HepG2 (cell line): ENCODE measurements around the gene CRYBA1.

ENCODE experiments used
- CTCF ChIP-seq: sonication (generic); formaldehyde crosslinking; IDR thresholded peaks from 2 replicates; pipeline ENCODE4 v1.5.0; 2020; ENCODE audit warnings: mild to moderate bottlenecking, missing genetic modification reagents, moderate library complexity
- ZNF121 ChIP-seq: sonication (generic); formaldehyde crosslinking; IDR thresholded peaks from 2 replicates; pipeline ENCODE4 v1.5.0; 2020; ENCODE audit warnings: mild to moderate bottlenecking, missing genetic modification reagents
- ZNF234 ChIP-seq: sonication (generic); formaldehyde crosslinking; conservative IDR thresholded peaks from 2 replicates; pipeline ENCODE4 v1.5.1; 2020; ENCODE audit warnings: mild to moderate bottlenecking, missing genetic modification reagents
- ZNF3 ChIP-seq: IDR thresholded peaks from 2 replicates; pipeline ENCODE4 v1.7.0; 2017; ENCODE audit warnings: inconsistent platforms
- ZSCAN29 ChIP-seq: sonication (generic); formaldehyde crosslinking; conservative IDR thresholded peaks from 2 replicates; pipeline ENCODE4 v1.4.0; 2020; ENCODE audit warnings: mild to moderate bottlenecking, missing genetic modification reagents
- TF ChIP-seq, protein P1 (sequence below): sonication (generic); formaldehyde crosslinking; IDR thresholded peaks from 2 replicates; pipeline ENCODE4 v1.4.0; 2020; ENCODE audit warnings: missing genetic modification reagents
- TF ChIP-seq, protein P2 (sequence below): sonication (generic); formaldehyde crosslinking; IDR thresholded peaks from 2 replicates; pipeline ENCODE4 v1.4.0; 2020; ENCODE audit warnings: mild to moderate bottlenecking, missing genetic modification reagents

- no peak for TF ChIP-seq CTCF (CRISPR knock-in tag)
- no peak for TF ChIP-seq ZSCAN29
- TF ChIP-seq ZNF3 = no peak
- TF ChIP-seq, protein P1, sequence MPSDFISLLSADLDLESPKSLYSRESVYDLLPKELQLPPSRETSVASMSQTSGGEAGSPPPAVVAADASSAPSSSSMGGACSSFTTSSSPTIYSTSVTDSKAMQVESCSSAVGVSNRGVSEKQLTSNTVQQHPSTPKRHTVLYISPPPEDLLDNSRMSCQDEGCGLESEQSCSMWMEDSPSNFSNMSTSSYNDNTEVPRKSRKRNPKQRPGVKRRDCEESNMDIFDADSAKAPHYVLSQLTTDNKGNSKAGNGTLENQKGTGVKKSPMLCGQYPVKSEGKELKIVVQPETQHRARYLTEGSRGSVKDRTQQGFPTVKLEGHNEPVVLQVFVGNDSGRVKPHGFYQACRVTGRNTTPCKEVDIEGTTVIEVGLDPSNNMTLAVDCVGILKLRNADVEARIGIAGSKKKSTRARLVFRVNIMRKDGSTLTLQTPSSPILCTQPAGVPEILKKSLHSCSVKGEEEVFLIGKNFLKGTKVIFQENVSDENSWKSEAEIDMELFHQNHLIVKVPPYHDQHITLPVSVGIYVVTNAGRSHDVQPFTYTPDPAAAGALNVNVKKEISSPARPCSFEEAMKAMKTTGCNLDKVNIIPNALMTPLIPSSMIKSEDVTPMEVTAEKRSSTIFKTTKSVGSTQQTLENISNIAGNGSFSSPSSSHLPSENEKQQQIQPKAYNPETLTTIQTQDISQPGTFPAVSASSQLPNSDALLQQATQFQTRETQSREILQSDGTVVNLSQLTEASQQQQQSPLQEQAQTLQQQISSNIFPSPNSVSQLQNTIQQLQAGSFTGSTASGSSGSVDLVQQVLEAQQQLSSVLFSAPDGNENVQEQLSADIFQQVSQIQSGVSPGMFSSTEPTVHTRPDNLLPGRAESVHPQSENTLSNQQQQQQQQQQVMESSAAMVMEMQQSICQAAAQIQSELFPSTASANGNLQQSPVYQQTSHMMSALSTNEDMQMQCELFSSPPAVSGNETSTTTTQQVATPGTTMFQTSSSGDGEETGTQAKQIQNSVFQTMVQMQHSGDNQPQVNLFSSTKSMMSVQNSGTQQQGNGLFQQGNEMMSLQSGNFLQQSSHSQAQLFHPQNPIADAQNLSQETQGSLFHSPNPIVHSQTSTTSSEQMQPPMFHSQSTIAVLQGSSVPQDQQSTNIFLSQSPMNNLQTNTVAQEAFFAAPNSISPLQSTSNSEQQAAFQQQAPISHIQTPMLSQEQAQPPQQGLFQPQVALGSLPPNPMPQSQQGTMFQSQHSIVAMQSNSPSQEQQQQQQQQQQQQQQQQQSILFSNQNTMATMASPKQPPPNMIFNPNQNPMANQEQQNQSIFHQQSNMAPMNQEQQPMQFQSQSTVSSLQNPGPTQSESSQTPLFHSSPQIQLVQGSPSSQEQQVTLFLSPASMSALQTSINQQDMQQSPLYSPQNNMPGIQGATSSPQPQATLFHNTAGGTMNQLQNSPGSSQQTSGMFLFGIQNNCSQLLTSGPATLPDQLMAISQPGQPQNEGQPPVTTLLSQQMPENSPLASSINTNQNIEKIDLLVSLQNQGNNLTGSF (CRISPR knock-in tag) = no peak
- TF ChIP-seq ZNF234 (CRISPR knock-in tag) = no peak
- TF ChIP-seq ZNF121 (CRISPR knock-in tag) = no peak
- TF ChIP-seq, protein P2, sequence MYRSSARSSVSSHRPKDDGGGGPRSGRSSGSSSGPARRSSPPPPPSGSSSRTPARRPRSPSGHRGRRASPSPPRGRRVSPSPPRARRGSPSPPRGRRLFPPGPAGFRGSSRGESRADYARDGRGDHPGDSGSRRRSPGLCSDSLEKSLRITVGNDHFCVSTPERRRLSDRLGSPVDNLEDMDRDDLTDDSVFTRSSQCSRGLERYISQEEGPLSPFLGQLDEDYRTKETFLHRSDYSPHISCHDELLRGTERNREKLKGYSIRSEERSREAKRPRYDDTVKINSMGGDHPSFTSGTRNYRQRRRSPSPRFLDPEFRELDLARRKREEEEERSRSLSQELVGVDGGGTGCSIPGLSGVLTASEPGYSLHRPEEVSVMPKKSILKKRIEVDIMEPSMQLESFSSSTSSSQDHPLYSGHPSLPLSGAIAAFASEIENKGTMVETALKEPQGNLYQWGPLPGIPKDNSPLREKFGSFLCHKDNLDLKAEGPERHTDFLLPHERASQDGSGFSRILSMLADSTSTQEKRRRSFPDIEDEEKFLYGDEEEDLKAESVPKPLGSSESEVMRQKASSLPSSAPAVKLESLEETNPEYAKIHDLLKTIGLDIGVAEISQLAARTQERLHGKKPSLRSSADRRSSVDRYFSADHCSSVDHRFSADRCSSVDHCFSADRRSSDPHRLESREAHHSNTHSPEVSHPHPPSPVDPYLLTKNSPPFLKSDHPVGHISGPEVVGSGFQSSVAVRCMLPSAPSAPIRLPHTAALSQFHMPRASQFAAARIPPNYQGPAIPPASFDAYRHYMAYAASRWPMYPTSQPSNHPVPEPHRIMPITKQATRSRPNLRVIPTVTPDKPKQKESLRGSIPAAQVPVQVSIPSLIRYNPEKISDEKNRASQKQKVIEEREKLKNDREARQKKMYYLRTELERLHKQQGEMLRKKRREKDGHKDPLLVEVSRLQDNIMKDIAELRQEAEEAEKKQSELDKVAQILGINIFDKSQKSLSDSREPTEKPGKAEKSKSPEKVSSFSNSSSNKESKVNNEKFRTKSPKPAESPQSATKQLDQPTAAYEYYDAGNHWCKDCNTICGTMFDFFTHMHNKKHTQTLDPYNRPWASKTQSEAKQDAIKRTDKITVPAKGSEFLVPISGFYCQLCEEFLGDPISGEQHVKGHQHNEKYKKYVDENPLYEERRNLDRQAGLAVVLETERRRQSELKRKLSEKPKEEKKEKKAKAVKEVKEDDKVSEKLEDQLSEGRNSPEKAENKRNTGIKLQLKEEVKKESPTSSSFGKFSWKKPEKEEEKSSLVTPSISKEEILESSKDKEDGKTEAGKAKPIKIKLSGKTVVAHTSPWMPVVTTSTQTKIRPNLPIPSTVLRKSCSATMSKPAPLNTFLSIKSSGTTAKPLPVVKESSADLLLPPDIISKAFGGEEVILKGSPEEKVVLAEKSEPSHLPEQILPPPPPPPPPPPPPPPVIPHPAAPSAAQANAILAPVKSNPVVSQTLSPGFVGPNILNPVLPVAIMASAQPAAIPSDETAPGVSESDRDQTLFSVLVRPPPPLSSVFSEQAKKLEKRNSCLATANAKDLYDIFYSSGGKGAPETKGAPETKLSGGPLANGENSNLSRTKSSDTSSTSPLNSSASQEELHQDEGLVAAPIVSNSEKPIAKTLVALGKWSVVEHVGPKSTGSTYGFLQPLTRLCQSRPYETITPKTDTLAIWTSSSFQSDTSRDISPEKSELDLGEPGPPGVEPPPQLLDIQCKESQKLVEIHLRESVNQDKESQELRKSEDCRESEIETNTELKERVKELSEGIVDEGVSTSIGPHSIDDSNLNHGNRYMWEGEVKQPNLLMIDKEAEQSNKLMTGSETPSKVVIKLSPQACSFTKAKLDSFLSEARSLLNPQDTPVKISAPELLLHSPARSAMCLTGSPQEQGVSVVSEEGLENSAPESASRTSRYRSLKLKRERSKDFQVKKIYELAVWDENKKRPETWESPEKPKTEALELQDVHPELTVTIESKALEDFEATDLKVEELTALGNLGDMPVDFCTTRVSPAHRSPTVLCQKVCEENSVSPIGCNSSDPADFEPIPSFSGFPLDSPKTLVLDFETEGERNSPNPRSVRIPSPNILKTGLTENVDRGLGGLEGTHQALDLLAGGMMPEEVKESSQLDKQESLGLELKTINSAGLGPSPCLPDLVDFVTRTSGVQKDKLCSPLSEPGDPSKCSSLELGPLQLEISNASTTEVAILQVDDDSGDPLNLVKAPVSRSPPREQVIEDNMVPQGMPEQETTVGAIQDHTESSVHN = no peak
These were observed 37.3 kb downstream of the CRYBA1 start for GRCh38 chr17:29283961-29284360.
